ENCODE measurements around the gene CELF1. TPM values are rescaled to one million over a fixed set of nuclear protein-coding genes. Genes with fewer than 3 reads are reported as not detected.
"Not testable (repeated sequence)": the region's sequence is repeated elsewhere in the genome, so short reads cannot be mapped to it uniquely, and the experiment has no call there.

CELF1 gene
- total and polyA plus RNA-seq, 9 of the 15 experiments (the other 6 are each of a cell fraction or from before 2014, with no cell fraction given): 11.3 to 142 (median 77.4) TPM

- TF ChIP-seq MYC (IDR thresholded peaks at IDR 0.05; ENCODE audit: low read depth, low read length) (peak; percentile 46; the same call in 1 of the 2 replicates), ZNF609 (CRISPR knock-in tag; IDR thresholded peaks at IDR 0.05; ENCODE audit: borderline replicate concordance) (0 out of 2 replicates have a peak, but pooled peaks have one; percentile 52), REST (IDR thresholded peaks at IDR 0.05; ENCODE audit: borderline replicate concordance) (peak; percentile 71; the same call in 1 of the 2 replicates), TEAD4 (IDR thresholded peaks at IDR 0.05; ENCODE audit: low read length) (peak; percentile 8; the same call in 1 of the 2 replicates), CEBPG (CRISPR knock-in tag; IDR thresholded peaks at IDR 0.05) (peak; percentile 69; the same call in 1 of the 2 replicates), CEBPG (tag; conservative IDR thresholded peaks at IDR 0.05 in 1 of 2, IDR thresholded peaks at IDR 0.05 in 1 of 2) (peak; percentile 70 to 88; a peak in 3 of 4 replicates)
- not testable (repeated sequence) for TF ChIP-seq MYC (CRISPR knock-in tag; IDR thresholded peaks at IDR 0.05; ENCODE audit: borderline replicate concordance, low read depth); REST (CRISPR knock-in tag; IDR thresholded peaks at IDR 0.05; ENCODE audit: low read depth); TEAD4 (CRISPR knock-in tag; IDR thresholded peaks at IDR 0.05; ENCODE audit: borderline replicate concordance)
- TF ChIP-seq, protein P1, sequence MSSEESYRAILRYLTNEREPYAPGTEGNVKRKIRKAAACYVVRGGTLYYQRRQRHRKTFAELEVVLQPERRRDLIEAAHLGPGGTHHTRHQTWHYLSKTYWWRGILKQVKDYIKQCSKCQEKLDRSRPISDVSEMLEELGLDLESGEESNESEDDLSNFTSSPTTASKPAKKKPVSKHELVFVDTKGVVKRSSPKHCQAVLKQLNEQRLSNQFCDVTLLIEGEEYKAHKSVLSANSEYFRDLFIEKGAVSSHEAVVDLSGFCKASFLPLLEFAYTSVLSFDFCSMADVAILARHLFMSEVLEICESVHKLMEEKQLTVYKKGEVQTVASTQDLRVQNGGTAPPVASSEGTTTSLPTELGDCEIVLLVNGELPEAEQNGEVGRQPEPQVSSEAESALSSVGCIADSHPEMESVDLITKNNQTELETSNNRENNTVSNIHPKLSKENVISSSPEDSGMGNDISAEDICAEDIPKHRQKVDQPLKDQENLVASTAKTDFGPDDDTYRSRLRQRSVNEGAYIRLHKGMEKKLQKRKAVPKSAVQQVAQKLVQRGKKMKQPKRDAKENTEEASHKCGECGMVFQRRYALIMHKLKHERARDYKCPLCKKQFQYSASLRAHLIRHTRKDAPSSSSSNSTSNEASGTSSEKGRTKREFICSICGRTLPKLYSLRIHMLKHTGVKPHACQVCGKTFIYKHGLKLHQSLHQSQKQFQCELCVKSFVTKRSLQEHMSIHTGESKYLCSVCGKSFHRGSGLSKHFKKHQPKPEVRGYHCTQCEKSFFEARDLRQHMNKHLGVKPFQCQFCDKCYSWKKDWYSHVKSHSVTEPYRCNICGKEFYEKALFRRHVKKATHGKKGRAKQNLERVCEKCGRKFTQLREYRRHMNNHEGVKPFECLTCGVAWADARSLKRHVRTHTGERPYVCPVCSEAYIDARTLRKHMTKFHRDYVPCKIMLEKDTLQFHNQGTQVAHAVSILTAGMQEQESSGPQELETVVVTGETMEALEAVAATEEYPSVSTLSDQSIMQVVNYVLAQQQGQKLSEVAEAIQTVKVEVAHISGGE (CRISPR knock-in tag; IDR thresholded peaks at IDR 0.05): peak in 1 of 3 experiments; percentile 49; a peak in 1 of 6 replicates
Measured at GRCh38 chr11:47454258-47454671, 98.7 kb downstream of the CELF1 start (continued).
